H1 (cell line): Measurements from ENCODE around the gene KCNQ1. TPM values are rescaled to one million over a fixed set of nuclear protein-coding genes. Genes with fewer than 3 reads are reported as not detected.

Experiments
- CTCF ChIA-PET: fragments of 300-600 bp; sonication (Branson Sonifier 250); formaldehyde crosslinking; loops from one replicate; lab custom pipeline; 2021; ENCODE audit not compliant: partially characterized antibody; lab: Charles Lee
- POLR2A ChIA-PET: fragments of 300-600 bp; sonication (Branson Sonifier 250); formaldehyde crosslinking; loops from one replicate; lab custom pipeline; 2021; ENCODE audit warnings: inconsistent platforms; ENCODE audit not compliant: partially characterized antibody; lab: Charles Lee
- DNase-seq, 2 experiments: peaks; one replicate each; pipeline versions ENCODE4 v3.0.0 to v3.0.0-alpha.2; 2010 to 2022; ENCODE audit warnings: low spot score in 2 of 2, low read depth in 1 of 2, mixed read lengths in 1 of 2
- FAIRE-seq: peaks from 2 replicates; lab custom pipeline; 2011; peaks lifted over from hg19 to GRCh38; lab: Jason Lieb, UNC
- H2AFZ ChIP-seq: 2 replicates; pipeline ENCODE4 v1.8.1; 2012; ENCODE audit warnings: low read length, inconsistent platforms
- H2AK5ac ChIP-seq: 2 replicates; pipeline ENCODE4 v1.6.1; 2013; ENCODE audit warnings: low read depth, low read length
- H2BK120ac ChIP-seq: replicated peaks from 2 replicates; pipeline ENCODE3; 2013; ENCODE audit warnings: low read depth, low read length, inconsistent platforms
- H2BK12ac ChIP-seq: 2 replicates; pipeline ENCODE4 v1.6.1; 2013; ENCODE audit warnings: low read depth, low read length
- H2BK15ac ChIP-seq: 2 replicates; pipeline ENCODE4 v1.6.1; 2013; ENCODE audit warnings: low read length
- H2BK20ac ChIP-seq: 2 replicates; pipeline ENCODE4 v1.6.1; 2013; ENCODE audit warnings: low read length
- H2BK5ac ChIP-seq: 2 replicates; pipeline ENCODE4 v1.6.1; 2013; ENCODE audit warnings: low read depth, low read length
- H3K14ac ChIP-seq: 2 replicates; pipeline ENCODE4 v1.6.1; 2013; ENCODE audit warnings: inconsistent platforms; ENCODE audit not compliant: insufficient read length
- H3K18ac ChIP-seq: 2 replicates; pipeline ENCODE4 v1.6.1; 2013; ENCODE audit warnings: low read length; ENCODE audit errors: extremely low read depth
- H3K23ac ChIP-seq: 2 replicates; pipeline ENCODE4 v1.6.1; 2013; ENCODE audit warnings: inconsistent platforms; ENCODE audit not compliant: insufficient read length
- H3K23me2 ChIP-seq: 2 replicates; pipeline ENCODE4 v1.6.1; 2013; ENCODE audit warnings: low read depth, low read length
- H3K27ac ChIP-seq: 2 replicates; pipeline ENCODE4 v1.6.1; 2011; ENCODE audit warnings: low read depth, low read length, inconsistent platforms
- H3K27me3 ChIP-seq, 4 experiments: replicated peaks in 1 of 4; 1 replicate in 1 of 4; 2 replicates in 3 of 4; pipeline versions ENCODE4 v1.6.1 to v1.8.1; 2011 to 2013; ENCODE audit warnings: low read length in 3 of 4, mild to moderate bottlenecking in 3 of 4, inconsistent platforms in 2 of 4, mixed read lengths in 2 of 4, moderate library complexity in 1 of 4; ENCODE audit not compliant: control insufficient read depth in 3 of 4, insufficient read depth in 3 of 4; ENCODE audit errors: extremely low read depth in 1 of 4
- H3K36me3 ChIP-seq, 4 experiments: 2 replicates each; pipeline versions ENCODE4 v1.6.1 to v1.8.1; 2011 to 2013; ENCODE audit warnings: mild to moderate bottlenecking in 4 of 4, low read length in 3 of 4, moderate library complexity in 2 of 4, control low read depth in 1 of 4, inconsistent platforms in 1 of 4; ENCODE audit not compliant: insufficient read depth in 4 of 4, control insufficient read depth in 2 of 4
- H3K4ac ChIP-seq: replicated peaks from 2 replicates; pipeline ENCODE3; 2013; ENCODE audit warnings: low read length, low read depth, mixed read lengths, inconsistent platforms; ENCODE audit not compliant: insufficient read length
- H3K4me1 ChIP-seq, 4 experiments: replicated peaks in 1 of 4; 1 replicate in 1 of 4; 2 replicates in 3 of 4; pipeline versions ENCODE4 v1.6.1 to v1.8.1; 2011 to 2013; ENCODE audit warnings: low read length in 3 of 4, inconsistent platforms in 2 of 4, mixed read lengths in 1 of 4; ENCODE audit not compliant: insufficient read depth in 4 of 4, control insufficient read depth in 3 of 4
- H3K4me2 ChIP-seq, 2 experiments: 2 replicates each; pipeline versions ENCODE4 v1.6.1 to v1.8.1; 2011 to 2013; ENCODE audit warnings: low read depth in 2 of 2, low read length in 2 of 2, control low read depth in 1 of 2, inconsistent platforms in 1 of 2, mild to moderate bottlenecking in 1 of 2; ENCODE audit not compliant: insufficient read depth in 1 of 2
- H3K4me3 ChIP-seq, 4 experiments: fragments of 200-600, 300-600 bp in 1 of 4; sonication (generic), shearing (Covaris generic), sonication (Bioruptor Twin) in 1 of 4; 2 replicates each; pipeline versions ENCODE4 v1.5.1 to v1.8.1; 2011 to 2016; ENCODE audit warnings: low read length in 4 of 4, low read depth in 3 of 4, control low read depth in 2 of 4, inconsistent platforms in 2 of 4, mild to moderate bottlenecking in 2 of 4, mixed read lengths in 1 of 4, moderate library complexity in 1 of 4; ENCODE audit not compliant: insufficient read depth in 2 of 4; ENCODE audit errors: extremely low read depth in 1 of 4
- H3K56ac ChIP-seq: replicated peaks from 2 replicates; pipeline ENCODE3; 2013; ENCODE audit warnings: low read depth, mild to moderate bottlenecking, mixed read lengths, low read length, inconsistent platforms; ENCODE audit not compliant: insufficient read length
- H3K79me1 ChIP-seq: 2 replicates; pipeline ENCODE4 v1.6.1; 2013; ENCODE audit warnings: low read depth, low read length, control low read depth
- H3K79me2 ChIP-seq, 2 experiments: 2 replicates each; pipeline versions ENCODE4 v1.6.1 to v1.8.1; 2012 to 2013; ENCODE audit warnings: low read length in 2 of 2, mild to moderate bottlenecking in 2 of 2, inconsistent platforms in 1 of 2; ENCODE audit not compliant: insufficient read depth in 2 of 2, control insufficient read depth in 1 of 2
- H3K9ac ChIP-seq, 4 experiments: replicated peaks in 1 of 4; 1 replicate in 1 of 4; 2 replicates in 3 of 4; pipeline versions ENCODE4 v1.6.1 to v1.8.1; 2011 to 2013; ENCODE audit warnings: low read depth in 3 of 4, low read length in 3 of 4, control low read depth in 2 of 4, mild to moderate bottlenecking in 2 of 4, moderate library complexity in 2 of 4, inconsistent platforms in 1 of 4; ENCODE audit errors: extremely low read depth in 1 of 4
- H3K9me3 ChIP-seq, 2 experiments: 2 replicates each; pipeline versions ENCODE4 v1.6.1 to v1.8.1; 2012 to 2013; ENCODE audit warnings: mild to moderate bottlenecking in 2 of 2, moderate library complexity in 2 of 2, control low read depth in 1 of 2, inconsistent platforms in 1 of 2, low read depth in 1 of 2, low read length in 1 of 2, mixed read lengths in 1 of 2; ENCODE audit not compliant: insufficient read depth in 2 of 2
- H4K20me1 ChIP-seq, 2 experiments: replicated peaks in 1 of 2; 2 replicates each; pipeline versions ENCODE3 to v1.8.1; 2011 to 2013; ENCODE audit warnings: inconsistent platforms in 2 of 2, low read length in 2 of 2, mild to moderate bottlenecking in 1 of 2; ENCODE audit not compliant: insufficient read depth in 2 of 2, control insufficient read depth in 1 of 2
- H4K5ac ChIP-seq: 2 replicates; pipeline ENCODE4 v1.6.1; 2013; ENCODE audit warnings: low read length, low read depth, mixed read lengths, inconsistent platforms; ENCODE audit not compliant: insufficient read length
- H4K8ac ChIP-seq: 2 replicates; pipeline ENCODE4 v1.8.0; 2013; ENCODE audit warnings: mild to moderate bottlenecking, moderate library complexity, low read length, inconsistent platforms; ENCODE audit not compliant: insufficient read depth; ENCODE audit errors: extremely low read depth
- H4K91ac ChIP-seq: replicated peaks from 2 replicates; pipeline ENCODE3; 2013; ENCODE audit warnings: low read length, mixed read lengths, inconsistent platforms; ENCODE audit not compliant: insufficient read length
- EGR1 ChIP-seq: IDR thresholded peaks from 2 replicates; pipeline ENCODE4 v1.6.1; 2011; ENCODE audit warnings: low read depth, low read length, borderline replicate concordance
- EZH2 ChIP-seq: fragments of 200-600 bp; sonication (generic); IDR thresholded peaks from 2 replicates; pipeline ENCODE4 v1.7.1; 2012; ENCODE audit warnings: low read depth, mild to moderate bottlenecking, moderate library complexity, low read length, inconsistent platforms; ENCODE audit not compliant: severe bottlenecking
- GABPA ChIP-seq: IDR thresholded peaks from 2 replicates; pipeline ENCODE4 v1.6.1; 2011; ENCODE audit warnings: mild to moderate bottlenecking, low read length, moderate library complexity, borderline replicate concordance; ENCODE audit not compliant: insufficient read depth
- HDAC2 ChIP-seq, 2 experiments: fragments of 300-600 bp in 1 of 2; sonication (generic) in 1 of 2; IDR thresholded peaks; 2 replicates each; pipeline ENCODE4 v1.6.1; 2011 to 2012; ENCODE audit warnings: low read depth in 2 of 2, low read length in 2 of 2, mild to moderate bottlenecking in 2 of 2, moderate library complexity in 2 of 2, borderline replicate concordance in 1 of 2, inconsistent platforms in 1 of 2
- HDAC6 ChIP-seq: IDR thresholded peaks from one replicate; pipeline ENCODE4 v1.7.1; 2012; ENCODE audit warnings: low read depth, mild to moderate bottlenecking, inconsistent platforms, low read length, moderate library complexity
- RAD21 ChIP-seq, 2 experiments: IDR thresholded peaks in 1 of 2; conservative IDR thresholded peaks in 1 of 2; 2 replicates each; pipeline ENCODE4 v1.6.1; 2011; ENCODE audit warnings: low read depth in 2 of 2, low read length in 2 of 2, improper control_type of control experiment in 1 of 2, inconsistent platforms in 1 of 2, mild to moderate bottlenecking in 1 of 2, moderate library complexity in 1 of 2
- RBBP5 ChIP-seq: IDR thresholded peaks from 2 replicates; pipeline ENCODE4 v1.7.1; 2012; ENCODE audit warnings: low read depth, mild to moderate bottlenecking, inconsistent platforms, low read length, moderate library complexity, borderline replicate concordance
- SRF ChIP-seq: IDR thresholded peaks from 2 replicates; pipeline ENCODE4 v1.6.1; 2011; ENCODE audit warnings: mild to moderate bottlenecking, low read depth, low read length, moderate library complexity
- SUZ12 ChIP-seq: fragments of 200-600 bp; sonication (generic); IDR thresholded peaks from 2 replicates; pipeline ENCODE4 v1.6.1; 2012; ENCODE audit warnings: mild to moderate bottlenecking, inconsistent platforms, low read length, moderate library complexity, mixed read lengths
- TBP ChIP-seq: IDR thresholded peaks from 2 replicates; pipeline ENCODE4 v1.6.1; 2011; ENCODE audit warnings: low read depth, low read length, improper control_type of control experiment
- TCF12 ChIP-seq: IDR thresholded peaks from 2 replicates; pipeline ENCODE4 v1.6.1; 2011; ENCODE audit warnings: low read depth, mild to moderate bottlenecking, low read length
- WGBS, 2 experiments: shearing (Covaris generic) in 1 of 2; methylation state at CpG; one replicate each; pipeline versions ENCODE4 v1.1.6 to v1.1.7; 2013 to 2015; ENCODE audit warnings: low lambda C conversion rate in 2 of 2, mixed read lengths in 2 of 2, inconsistent platforms in 1 of 2, low coverage in 1 of 2, missing lambda C conversion rate in 1 of 2; ENCODE audit not compliant: insufficient replicate concordance in 2 of 2, insufficient coverage in 1 of 2, insufficient read length in 1 of 2; ENCODE audit errors: extremely low coverage in 1 of 2, missing lambda C conversion rate in 1 of 2; 5-methylcytosine and 5-hydroxymethylcytosine counted together
- polyA plus RNA-seq, 7 experiments: library from polyadenylated mRNA; depleted of rRNA in 3 of 7; stranded (reverse) in 5 of 7; unstranded in 2 of 7; fragments of >200 nt in 5 of 7; fragments of 200-250 nt in 2 of 7; gene quantifications; 1 replicate in 5 of 7; 2 replicates in 1 of 7; 4 replicates in 1 of 7; pipeline versions ENCODE4 v1.2.1 to v1.2.3, GENCODE V29; 2011 to 2013; ENCODE audit warnings: missing spikeins in 2 of 7, mixed read lengths in 2 of 7
- total RNA-seq: library from RNA; stranded (reverse); fragmentation: NEBNext Ultra II Directional; extraction: Animal tissue kit (Norgen Biotek cat#: 25700); gene quantifications from 2 replicates; pipeline ENCODE4 v1.2.1, GENCODE V29; 2021

Gene KCNQ1
- total and polyA plus RNA-seq, 2 of the 8 experiments (the other 6 are each of a cell fraction or from before 2014, with no cell fraction given): 1.9 to 2.0 TPM

DNA sequence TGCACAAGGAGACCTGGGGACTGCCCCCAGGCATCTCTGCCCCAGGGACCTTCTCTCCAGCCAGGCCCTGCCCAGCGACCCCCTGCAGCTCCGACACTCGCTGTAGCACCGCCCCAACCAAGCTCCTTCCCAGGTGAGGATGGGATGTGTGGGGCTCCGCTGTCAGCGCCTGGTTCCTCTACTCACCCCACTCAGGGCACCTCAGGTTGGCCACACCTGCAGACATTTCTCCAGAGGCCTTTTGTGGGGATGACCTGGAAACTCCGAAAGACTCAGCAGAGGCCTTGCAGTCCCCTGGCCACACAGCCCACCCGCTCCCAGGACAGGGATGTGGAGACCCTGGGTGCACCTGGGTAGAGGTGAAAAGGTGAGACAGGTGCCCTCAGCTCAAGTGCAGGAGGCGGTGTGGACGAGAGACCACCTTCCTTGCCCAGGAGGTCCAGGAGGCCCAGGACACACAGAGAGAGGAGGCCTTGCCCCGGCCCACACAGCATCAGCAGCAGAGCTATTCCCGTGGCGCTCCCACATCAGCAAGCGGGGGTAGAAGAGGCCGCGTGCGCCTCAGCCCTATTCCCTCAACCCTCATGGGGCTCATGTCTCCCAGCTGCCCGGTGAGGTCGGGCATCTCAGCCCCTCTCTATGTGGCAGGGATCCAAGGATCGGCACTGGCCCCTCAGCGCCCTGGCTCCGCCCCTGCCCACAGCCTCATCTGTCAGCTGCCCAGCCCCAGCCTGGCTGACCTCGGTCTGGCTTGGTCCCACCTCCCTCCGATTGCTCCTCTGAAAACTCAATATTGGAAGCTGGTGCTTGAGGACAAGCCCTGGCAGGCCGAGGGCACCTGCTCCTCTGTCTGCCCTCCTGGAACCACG, 21.4 kb upstream of the KCNQ1 start:
- Histone ChIP-seq H3K4me3 (no peak overlapping the region), H4K20me1 (peaks cover 0 to 3% of the 10 kb centered on the region in 2 experiments), H2BK20ac (no peak overlapping the region), H2AFZ (no peak overlapping the region), H3K23me2 (peaks cover under 1% of the 10 kb centered on the region; the same call in 1 of the 2 replicates), H3K79me2 (no peaks in the 10 kb centered on the region), H3K4ac (no peak overlapping the region), H3K18ac (no peak overlapping the region), H2AK5ac (no peak overlapping the region), H3K9me3 (no peaks in the 10 kb centered on the region), H3K27ac (no peak overlapping the region), H3K23ac (no peak overlapping the region), H2BK12ac (no peak overlapping the region), H3K4me2 (no peak overlapping the region), H3K56ac (no peak overlapping the region), H2BK15ac (no peak overlapping the region), H3K79me1 (no peaks in the 10 kb centered on the region), H4K8ac (no peak overlapping the region; the same call in 1 of the 2 replicates), H3K14ac (no peak overlapping the region), H3K4me1 (peaks cover 0 to 5% (median under 1%) of the 10 kb centered on the region in 4 experiments; a peak in 2 of 7 replicates), H2BK120ac (no peak overlapping the region), H2BK5ac (no peak overlapping the region), H3K9ac (no peak overlapping the region), H3K27me3 (peaks cover 0 to 6% (median 0%) of the 10 kb centered on the region in 4 experiments; a peak in 2 of 7 replicates), H4K5ac (no peak overlapping the region), H4K91ac (no peak overlapping the region), H3K36me3 (no peaks in the 10 kb centered on the region)
- ChIA-PET POLR2A (interaction anchor here (0.8 to 1.7 kb wide), 2 partner anchors 107 to 118 kb away, joined by 3 to 5 read pairs; no protein-coding TSS in a partner anchor), CTCF (interaction anchor here (0.7 to 11.5 kb wide), 12 partner anchors 19 to 465 kb away, joined by 3 to 359 read pairs (median 4); partner anchors contain the start of genes C11orf21, TSPAN32 and TSSC4)
- 90% methylated on average over 22 of the region's 26 CpGs; no CpG with 5 or more reads in 1 of the 2 experiments for WGBS, 2 experiments
- DNase-seq (no peak), FAIRE-seq (no peak)
- TF ChIP-seq HDAC2 (IDR thresholded peaks at IDR 0.05; ENCODE audit: borderline replicate concordance in 1 of 2, low read depth in 2 of 2, low read length in 2 of 2): no peak
- no peak for TF ChIP-seq GABPA
- no peak for TF ChIP-seq SRF
- TF ChIP-seq EZH2: no peak
- no peak for TF ChIP-seq SUZ12
- no peak for TF ChIP-seq RAD21 (IDR thresholded peaks at IDR 0.05 in 1 of 2, conservative IDR thresholded peaks at IDR 0.05 in 1 of 2; ENCODE audit: low read depth in 2 of 2, low read length in 2 of 2)
- TF ChIP-seq TCF12: no peak
- no peak for TF ChIP-seq RBBP5
- TF ChIP-seq TBP: no peak
- TF ChIP-seq EGR1: no peak
- TF ChIP-seq HDAC6: no peak
